ENCODE measurements around the gene TGFB1I1. TPM values are rescaled to one million over a fixed set of nuclear protein-coding genes. Genes with fewer than 3 reads are reported as not detected.

Gene TGFB1I1
- 23.8 and 41.5 TPM in 2 replicates for total RNA-seq

DNA sequence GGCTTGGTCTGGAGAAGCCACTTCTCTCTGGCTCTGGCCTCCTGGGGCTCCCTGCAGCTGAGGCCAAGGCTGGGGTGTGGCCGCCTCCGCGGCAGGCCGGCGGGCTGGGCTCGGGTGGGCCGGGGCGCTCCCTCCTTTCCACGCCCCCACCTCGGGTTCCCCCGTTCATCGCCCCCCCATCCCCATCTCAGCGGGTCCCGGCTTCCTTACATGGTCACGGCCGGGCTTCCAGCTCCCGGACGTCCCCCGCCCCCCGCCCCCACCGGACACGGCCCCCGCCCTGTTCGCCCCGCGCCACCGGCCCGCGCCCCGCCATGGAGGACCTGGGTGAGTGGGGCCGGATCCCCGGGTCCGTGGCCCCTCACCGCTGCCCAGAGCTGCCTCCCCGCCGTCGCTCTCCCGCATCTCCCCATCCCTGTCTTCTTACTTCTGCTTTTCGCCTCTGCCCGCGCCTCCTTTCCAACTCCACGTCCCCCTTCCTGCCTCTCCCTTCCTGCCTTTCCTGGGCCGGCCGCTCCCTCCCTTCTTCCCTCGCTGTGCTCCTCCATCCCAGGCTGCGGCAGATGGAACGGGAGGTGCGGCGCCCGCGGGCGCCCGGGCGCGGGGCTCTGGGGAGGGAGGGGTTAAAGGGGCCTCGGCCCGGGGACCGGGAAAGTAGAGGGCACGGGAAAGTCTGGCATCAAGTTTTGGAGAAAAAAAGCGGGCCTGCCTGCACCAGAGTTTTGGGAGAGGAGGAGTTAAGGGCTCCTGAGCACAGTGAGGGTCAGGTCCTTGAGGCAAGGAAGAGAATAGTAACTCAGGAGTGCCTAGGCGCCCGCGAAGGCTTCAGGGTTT lies at the start of gene TGFB1I1:
Gene TGFB1I1, plus strand, starts transcription at position 278 of the 834 bp plus-strand sequence. Its CDS starts 37 bp downstream, at position 315.

DNA sequence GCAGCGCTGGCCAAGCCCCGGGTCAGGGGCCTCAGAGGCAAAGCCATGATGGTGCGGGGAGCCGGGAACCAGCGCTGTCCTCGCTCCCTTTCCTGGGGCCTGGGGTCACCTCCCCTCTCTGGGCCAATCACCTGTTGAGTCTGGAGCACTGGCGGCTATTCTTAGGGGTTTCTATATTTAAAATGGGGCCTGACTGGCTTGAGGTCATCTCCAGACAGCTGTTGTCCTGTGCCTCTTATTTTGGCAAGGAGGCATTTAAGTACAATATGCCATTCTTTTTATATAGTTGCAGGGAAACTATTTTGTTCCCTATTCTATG lies 43.7 kb upstream of the TGFB1I1 start, which contains the start of gene COX6A2:
Gene COX6A2, minus strand, starts transcription at position 82 of the 319 bp plus-strand sequence. Its CDS starts 35 bp downstream, at position 47.

DNA sequence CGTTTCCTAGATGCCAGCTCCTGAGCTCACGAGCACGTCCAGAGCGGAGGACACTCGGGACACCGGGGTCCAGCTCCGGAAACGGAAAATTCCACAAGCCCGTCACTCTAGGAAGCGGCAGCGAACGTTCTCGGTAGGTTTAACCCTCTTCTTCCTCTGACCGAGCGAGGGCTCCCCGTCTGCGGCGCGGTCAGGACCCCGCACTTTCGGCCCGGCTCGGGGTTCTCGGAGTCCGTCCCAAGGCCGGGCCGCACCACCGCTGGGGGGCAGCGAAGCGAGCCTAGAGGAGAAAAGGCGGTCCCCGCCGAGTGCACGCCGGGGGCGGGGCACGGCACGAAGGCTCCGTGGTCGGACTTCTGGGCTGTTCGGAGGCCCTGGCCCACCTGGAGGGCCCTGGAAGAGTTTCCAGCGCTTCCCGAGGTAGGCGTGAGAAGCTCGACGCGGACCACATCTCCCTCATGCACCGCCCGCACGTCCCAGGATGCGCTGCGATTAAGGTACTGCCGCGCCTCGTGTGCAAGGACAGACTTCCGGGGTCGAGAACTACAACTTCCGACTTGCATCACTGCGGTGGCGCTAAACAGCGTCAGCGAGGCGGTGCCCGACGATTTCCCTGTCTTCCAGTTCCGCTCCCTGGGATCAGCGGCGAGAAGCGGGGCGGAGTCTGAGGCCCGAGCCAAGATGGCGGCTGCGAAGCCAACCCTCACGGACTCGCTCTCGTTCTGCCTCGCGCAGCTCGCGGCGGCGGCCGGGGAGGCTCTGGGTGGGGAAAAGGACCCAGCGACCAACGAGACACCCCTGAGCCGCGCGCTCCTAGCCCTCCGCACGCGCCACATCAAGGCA lies 12.9 kb upstream of the TGFB1I1 start, which contains the start of gene ARMC5:
Gene ARMC5, plus strand, starts transcription at position 658 of the 843 bp plus-strand sequence. Its CDS starts 24 bp downstream, at position 682.

DNA sequence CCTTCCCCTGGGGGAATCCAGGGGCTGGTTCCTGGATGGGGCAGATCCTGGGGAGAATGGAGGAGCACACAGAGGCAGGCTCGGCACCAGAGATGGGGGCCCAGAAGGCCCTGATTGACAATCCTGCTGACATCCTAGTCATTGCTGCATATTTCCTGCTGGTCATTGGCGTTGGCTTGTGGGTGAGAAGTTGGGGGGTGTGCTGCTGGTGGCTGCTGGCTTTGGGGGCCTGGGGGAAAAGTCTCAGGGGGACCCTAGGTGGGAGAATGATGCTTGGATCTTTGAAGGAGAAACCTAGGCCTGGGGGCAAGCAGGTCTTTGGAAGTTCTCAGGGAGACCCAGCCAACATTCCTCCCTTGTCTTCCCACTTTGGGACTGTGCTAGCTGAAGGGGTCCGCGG lies 11.1 kb downstream of the TGFB1I1 start, which contains the start of gene SLC5A2:
Gene SLC5A2, plus strand, starts transcription at position 43 of the 400 bp plus-strand sequence. Its CDS starts 14 bp downstream, at position 57.

DNA sequence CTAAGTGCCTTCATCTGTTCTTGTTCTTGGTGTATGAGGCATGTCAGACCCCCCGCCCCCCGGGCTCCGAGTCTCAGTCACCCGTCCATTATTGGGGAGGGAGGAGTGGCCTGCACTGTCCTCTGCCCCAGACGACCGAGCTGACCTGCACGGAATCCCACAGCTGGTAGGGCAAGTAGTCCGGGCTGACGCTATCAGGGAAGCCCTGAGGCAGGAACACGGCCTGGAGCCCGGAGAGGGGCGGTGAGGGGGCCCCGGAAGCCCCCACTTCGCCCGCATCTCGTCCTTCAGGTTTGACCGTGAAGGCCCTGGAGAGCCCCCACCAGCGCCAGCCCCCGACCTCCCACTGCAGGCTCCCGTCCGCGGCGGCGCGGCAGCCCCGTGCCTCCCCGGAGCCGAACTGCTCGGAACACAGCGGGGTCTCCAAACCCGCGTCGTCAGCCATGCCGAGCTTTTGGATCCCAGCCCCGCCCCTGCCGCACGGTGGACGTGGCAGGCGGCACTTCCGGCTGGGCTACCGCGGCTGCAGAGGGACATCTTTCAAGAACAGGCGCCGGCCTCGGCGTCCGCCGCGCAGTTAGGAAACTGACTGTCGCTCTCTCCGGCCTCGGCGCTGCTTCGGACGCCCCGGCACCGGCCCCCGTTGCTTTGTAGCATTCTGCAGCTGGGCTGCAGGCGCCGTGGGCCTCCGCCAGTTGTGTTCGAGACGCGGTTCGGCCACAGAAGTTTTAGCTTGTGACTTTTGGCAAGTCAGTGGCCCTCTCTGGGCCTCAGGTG lies 36.2 kb downstream of the TGFB1I1 start, which contains the start of gene RUSF1:
Gene RUSF1, minus strand, starts transcription at position 463 of the 777 bp plus-strand sequence. Its CDS starts 18 bp downstream, at position 445.

Other genes with a start within 250 kb of the TGFB1I1 start
- gene ITGAM, start 212.2 kb upstream of the TGFB1I1 start, total RNA-seq, result under 0.01 TPM in 1 of 2 replicates, not detected in the other
- gene ITGAX, start 117.0 kb upstream of the TGFB1I1 start, total RNA-seq, result 0.38 and 0.81 TPM in 2 replicates
- not detected in 2 replicates for gene ITGAD, start 78.8 kb upstream of the TGFB1I1 start, total RNA-seq
- gene COX6A2, start 43.8 kb upstream of the TGFB1I1 start, total RNA-seq, result not detected in 2 replicates
- 0.09 TPM in 2 replicates for gene ZNF843, start 29.4 kb upstream of the TGFB1I1 start, total RNA-seq
- gene ARMC5, start 12.7 kb upstream of the TGFB1I1 start, total RNA-seq, result 13.6 and 14.2 TPM in 2 replicates
- gene SLC5A2, start 11.0 kb downstream of the TGFB1I1 start, total RNA-seq, result under 0.01 TPM in 1 of 2 replicates, not detected in the other
- gene RUSF1, start 36.2 kb downstream of the TGFB1I1 start, total RNA-seq, result 19.6 and 37.0 TPM in 2 replicates
- gene AHSP, start 55.7 kb downstream of the TGFB1I1 start, total RNA-seq, result not detected in 2 replicates